ENCODE data around the gene RHD.
"Not testable (repeated sequence)": the region's sequence is repeated elsewhere in the genome, so short reads cannot be mapped to it uniquely, and the experiment has no call there.

The RHD gene

DNA sequence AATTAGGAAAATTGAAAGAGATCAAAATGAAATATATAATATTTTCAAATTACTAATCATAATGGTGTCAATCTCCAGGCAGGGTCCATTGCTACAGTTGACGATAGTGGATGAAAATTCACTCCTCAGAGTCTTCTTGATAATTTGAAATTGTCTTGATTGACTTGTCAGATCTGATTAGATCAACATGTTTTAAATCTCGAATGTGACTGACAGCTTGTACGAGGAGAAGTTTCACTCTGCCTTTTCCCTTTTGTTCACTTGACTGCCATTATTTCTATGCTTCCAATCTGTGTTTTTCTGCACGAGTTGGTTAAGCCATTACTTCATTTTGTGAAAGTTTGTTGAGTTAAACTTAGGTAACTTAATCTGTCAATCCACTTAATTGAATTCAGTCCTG lies 3.3 kb downstream of the RHD start:
- not testable (repeated sequence) for H3K4me3 ChIP-seq (ENCODE audit: low read depth, low read length); DNase-seq (ENCODE audit: low read depth)

DNA sequence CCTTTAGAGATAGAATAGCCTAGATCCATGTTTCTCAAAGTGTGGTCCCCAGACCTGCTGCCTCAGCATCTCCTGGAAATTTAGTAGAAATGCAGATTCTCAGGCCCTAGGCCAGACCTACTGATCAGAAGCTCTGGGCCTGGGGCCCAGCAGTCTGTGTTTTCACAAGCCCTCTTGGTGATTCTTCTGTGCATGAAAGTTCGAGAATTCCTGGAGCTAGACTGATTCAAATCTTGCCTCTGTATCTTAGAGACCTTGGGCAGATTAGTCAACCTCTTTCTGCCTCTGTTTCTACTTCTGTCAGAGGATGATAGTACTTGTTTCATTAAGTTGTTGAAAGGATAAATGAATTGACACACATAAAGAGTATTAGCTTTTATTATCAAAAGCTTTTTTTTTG lies 5.0 kb downstream of the RHD start:
- not testable (repeated sequence) for H3K4me3 ChIP-seq (ENCODE audit: low read depth, low read length); DNase-seq (ENCODE audit: low read depth)

DNA sequence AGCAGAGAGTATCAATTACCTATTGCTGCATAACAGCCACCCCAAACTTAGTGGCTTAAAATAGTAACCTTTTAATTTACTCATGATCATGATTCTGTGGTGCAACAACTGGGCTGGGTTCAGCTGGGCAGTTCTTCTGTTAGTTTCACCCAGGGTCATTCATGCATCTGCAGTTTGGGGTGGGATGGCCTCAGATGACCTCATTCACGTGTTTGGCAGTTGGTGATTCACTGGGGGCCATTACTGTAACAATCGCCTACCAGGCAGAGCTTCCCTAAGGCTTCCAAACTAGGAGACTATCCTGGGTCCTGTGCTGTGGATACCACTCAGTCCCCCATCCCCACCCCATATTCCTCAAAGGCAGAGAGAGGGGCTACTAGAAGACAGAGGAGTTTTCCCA lies 6.0 kb downstream of the RHD start:
- not testable (repeated sequence) for H3K4me3 ChIP-seq (ENCODE audit: low read depth, low read length); DNase-seq (ENCODE audit: low read depth)

DNA sequence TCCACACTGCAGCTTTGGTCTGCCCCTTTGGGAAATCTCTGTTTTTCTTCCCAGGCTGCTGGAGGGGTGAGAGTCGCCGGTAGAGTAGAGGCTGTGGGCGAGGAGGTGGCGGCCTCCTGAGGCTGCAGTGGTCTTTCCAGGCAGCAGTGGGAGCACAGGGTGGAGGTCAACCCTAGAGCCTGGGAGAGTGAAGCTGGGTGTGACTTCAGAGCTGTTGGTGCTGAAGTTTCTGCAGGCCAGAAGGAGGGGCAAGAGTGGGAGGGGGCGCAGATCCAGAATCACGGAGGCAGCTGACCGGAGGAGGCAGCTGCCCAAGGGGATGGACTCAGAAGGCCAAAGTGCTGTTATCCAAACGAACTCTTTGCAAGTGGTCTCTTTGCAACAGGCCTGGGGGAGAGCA lies 6.5 kb downstream of the RHD start:
- not testable (repeated sequence) for H3K4me3 ChIP-seq (ENCODE audit: low read depth, low read length); DNase-seq (ENCODE audit: low read depth)

DNA sequence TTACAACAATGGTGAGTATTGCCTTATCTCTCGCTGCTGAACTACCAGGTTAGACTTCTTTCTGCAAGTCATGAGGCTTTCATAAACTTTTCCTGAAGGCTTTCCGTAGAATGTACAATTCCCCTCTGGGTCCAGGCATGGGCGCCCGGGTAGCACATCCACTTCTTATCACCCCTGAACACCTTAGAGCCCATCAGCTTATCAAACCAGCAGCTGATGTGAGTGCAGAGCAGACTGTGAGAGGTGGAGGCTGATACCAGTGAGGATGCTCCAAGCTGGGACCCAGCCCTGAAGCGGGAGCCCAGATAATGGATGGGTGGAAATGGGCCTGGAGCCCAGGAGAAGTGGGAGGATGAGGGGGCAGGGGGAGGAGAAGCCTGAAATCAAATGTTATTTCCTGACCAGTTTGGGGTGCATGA lies 7.4 kb downstream of the RHD start:
- not testable (repeated sequence) for DNase-seq (ENCODE audit: low read depth); H3K4me3 ChIP-seq (ENCODE audit: low read depth, low read length)

DNA sequence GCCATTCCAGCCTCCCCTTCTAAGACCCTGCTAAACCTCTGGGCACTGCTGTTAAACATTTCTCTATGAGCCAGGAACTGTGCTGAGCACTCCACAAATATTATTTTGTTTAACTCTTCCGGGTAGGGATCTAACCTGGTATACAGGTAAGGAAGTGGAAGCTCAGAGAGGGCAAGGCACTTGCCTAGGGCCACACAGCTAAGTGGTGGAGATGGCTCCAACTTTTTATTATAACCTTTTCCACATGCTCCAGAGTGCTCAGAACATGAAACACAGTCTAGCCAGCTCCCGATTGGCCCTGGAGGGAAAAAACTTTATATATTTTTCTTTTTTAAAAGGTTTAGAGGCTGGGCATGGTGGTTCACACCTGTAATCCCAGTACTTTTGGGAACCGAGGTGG lies 13.6 kb downstream of the RHD start:
- DNase-seq (ENCODE audit: low read depth); H3K4me3 ChIP-seq (ENCODE audit: low read depth, low read length): not testable (repeated sequence)

DNA sequence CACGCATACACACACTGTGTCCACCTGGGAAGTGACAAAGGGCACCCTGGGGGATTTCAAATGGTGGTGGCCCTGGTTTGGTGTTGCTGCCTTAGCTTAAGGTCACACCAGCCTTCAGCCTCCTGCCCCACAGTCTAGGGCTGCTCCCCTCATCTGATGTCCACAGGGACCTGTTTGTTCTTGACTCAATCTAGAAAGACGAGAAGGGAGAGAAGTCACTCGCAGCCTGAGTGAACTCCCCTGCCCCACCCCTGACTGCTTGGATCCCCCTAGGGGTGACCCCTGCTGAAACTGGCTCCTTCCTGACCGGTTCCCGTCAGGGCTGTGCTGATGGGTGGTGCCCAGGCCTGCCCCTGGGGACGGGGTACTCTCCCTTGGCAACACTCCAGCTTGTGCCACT lies 14.9 kb downstream of the RHD start:
- not testable (repeated sequence) for DNase-seq (ENCODE audit: low read depth); H3K4me3 ChIP-seq (ENCODE audit: low read depth, low read length)

DNA sequence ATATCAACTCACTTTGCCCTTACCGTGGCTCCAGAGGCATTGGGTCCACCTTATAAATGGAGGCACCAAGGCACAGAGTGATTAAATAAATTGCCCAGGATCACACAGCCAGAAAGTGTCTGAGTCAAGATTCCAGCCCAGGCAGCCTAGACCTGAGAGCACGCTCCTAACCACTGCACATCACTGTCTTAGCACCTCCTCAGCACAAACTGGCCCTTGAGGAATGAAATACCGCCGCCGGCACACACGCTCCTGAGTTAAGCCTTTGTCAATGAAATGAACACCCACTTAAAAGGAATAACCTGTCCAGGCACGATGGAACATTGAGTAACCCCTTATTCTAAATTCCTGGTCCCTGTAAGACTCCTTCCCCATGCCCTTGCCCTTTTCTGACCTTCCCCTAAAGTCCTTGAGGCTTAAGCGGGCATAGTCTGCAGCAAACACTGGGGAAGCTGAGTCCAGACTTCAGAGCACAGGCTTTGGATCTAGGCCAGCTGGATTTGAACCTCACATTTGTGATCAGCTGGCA lies 16.3 kb downstream of the RHD start:
- H3K4me3 ChIP-seq (ENCODE audit: low read depth, low read length); DNase-seq (ENCODE audit: low read depth): not testable (repeated sequence)

DNA sequence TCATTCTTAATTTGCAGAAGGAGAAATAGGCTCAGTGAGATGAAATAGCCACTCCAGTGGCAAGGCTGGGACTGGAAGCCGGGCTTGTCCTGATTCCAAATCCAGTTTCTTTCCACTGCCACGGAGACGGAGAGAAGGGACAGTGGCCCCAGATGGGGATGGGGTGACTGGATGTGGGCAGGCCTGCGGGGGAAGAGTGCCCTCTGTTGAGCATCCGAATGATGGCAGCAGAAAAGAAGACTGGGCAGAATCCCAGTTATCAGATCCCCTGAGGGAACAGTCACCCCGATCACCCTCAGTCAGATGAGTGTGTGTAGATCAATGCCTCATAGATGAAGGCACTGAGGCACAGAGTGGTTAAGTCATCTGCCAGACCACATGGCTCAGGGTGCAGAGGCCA lies 17.7 kb downstream of the RHD start:
- H3K4me3 ChIP-seq (ENCODE audit: low read depth, low read length); DNase-seq (ENCODE audit: low read depth): not testable (repeated sequence)

DNA sequence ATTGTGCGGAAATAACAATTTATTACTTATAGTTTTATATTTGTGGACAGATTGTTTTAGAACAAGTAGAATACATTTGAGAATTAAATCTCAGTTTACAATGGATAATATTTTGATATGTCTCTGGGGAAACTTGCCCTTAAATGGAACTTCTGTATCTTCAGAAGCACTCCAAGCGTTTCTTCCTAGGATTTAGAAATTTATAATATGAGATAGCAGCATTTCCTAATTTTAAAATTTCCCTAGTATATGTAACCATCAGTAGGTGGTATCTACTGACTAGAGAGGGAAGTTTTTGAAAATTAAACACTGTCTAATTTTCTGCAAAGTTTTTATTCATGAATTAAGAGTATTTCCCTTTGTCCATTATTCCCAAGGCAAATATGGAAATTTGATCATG lies 21.1 kb downstream of the RHD start:
- DNase-seq (ENCODE audit: low read depth); H3K4me3 ChIP-seq (ENCODE audit: low read depth, low read length): not testable (repeated sequence)

DNA sequence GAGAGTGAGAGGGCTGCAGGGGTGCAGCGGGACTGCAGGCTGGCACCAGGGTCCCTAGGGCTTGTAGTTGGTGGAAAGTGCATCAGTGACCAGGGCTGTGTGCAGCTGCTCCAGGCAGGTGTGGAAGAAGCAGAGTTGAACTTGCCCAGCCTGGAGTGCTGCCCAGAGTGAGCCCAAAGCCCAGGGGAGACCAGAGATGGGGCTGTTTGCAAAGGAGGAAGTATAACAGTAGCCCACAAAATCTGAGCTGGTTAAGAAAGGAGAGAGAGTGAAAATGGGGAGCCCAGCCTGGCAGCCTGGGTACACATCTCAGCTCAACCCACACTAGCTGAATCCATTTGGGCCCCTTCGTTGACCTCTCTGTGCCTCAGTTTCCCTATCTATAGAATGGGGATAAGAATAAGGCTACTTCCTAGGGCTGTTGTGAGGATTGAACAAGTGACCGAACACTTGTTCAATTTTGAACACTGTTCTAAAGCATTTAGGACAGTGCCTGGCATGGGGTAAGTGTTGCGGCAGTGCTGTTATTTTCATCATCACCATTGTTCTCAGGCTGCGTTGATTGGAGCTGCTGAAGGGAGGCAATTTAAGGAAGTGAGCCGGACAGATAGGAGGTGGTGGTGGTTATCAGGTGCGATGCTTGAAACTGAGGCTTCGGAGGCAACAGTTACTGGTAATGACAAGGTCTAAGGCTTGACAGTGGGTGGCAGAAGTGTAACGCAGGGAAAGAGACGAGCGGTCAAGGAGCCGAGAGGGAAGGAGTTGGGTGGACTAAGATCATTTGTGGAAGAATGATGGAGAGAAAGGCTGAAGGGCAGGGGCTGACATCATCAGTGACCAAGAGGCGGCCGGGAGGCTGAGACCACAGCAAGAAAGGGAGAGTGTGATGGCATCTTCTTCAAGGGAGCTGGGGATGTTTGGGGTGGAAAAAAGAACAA lies 22.8 kb downstream of the RHD start:
- DNase-seq (ENCODE audit: low read depth); H3K4me3 ChIP-seq (ENCODE audit: low read depth, low read length): not testable (repeated sequence)

DNA sequence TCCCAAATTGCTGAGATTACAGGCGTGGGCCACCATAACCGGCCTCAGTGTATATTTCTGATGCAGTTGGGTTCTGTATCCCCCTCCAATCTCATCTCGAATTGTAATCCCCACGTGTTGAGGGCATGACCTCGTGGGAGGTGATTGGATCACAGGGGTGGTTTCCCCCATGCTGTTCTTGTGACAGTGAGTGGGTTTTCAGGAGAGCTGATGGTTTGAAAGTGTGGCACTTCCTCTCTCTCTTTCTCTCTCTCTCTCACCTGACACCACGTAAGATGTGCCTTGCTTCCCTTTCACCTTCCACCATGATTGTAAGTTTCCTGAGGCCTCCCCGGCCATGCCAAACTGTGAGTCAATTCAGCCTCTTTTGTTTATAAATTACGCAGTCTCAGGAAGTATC lies 24.2 kb downstream of the RHD start:
- not testable (repeated sequence) for H3K4me3 ChIP-seq (ENCODE audit: low read depth, low read length); DNase-seq (ENCODE audit: low read depth)

DNA sequence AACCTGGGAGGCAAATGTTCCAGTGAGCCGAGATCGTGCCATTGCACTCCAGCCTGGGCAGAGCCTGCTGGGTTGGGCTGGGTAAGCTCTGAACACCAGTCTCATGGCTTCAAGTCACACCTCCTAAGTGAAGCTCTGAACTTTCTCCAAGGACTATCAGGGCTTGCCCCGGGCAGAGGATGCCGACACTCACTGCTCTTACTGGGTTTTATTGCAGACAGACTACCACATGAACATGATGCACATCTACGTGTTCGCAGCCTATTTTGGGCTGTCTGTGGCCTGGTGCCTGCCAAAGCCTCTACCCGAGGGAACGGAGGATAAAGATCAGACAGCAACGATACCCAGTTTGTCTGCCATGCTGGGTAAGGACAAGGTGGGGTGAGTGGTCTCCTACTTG lies 28.4 kb downstream of the RHD start:
- not testable (repeated sequence) for H3K4me3 ChIP-seq (ENCODE audit: low read depth, low read length); DNase-seq (ENCODE audit: low read depth)

DNA sequence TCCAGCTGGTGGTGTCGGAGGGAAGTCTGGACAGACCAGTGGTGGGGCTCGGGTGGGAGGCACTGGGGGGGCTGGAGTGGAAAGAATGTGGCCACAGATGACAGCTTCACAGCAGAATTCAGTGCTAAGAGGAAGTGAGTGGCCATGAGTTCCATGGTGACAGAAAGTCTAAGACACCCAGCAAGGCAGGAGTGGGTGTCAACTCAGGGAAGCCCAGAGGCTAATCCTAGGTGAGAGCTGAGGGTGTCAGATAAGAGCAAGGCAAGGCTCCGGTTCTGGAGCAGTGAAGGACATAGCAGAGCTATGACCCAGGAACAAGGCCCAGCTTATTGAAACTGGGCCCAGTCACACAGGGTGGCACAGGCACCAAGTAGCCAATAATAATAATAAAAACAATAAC lies 30.0 kb downstream of the RHD start:
- not testable (repeated sequence) for DNase-seq (ENCODE audit: low read depth)

DNA sequence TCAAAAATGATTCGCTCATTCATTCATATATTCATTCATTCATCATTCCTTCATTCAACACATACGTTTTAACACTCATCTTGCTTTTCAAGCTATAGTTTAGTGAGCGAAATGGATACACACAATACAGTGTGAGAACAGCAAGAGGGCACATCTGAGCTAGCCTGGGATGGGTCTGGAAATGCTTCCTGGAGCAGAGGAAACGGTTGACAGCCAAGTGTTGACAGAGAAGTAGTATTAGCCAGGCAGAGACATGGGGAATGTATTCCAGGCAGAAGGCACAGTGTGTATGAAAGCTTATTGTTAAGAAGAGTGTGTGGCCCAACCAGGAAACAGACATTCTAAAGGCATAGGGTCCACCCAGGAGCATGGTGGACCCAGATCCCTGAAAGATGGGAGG lies 32.6 kb downstream of the RHD start:
- DNase-seq (ENCODE audit: low read depth); H3K4me3 ChIP-seq (ENCODE audit: low read depth, low read length): not testable (repeated sequence)

More for the DNA sequence above, 30.0 kb downstream of the RHD start:
- H3K4me3 ChIP-seq (ENCODE audit: low read depth, low read length), result not testable (repeated sequence)

DNA sequence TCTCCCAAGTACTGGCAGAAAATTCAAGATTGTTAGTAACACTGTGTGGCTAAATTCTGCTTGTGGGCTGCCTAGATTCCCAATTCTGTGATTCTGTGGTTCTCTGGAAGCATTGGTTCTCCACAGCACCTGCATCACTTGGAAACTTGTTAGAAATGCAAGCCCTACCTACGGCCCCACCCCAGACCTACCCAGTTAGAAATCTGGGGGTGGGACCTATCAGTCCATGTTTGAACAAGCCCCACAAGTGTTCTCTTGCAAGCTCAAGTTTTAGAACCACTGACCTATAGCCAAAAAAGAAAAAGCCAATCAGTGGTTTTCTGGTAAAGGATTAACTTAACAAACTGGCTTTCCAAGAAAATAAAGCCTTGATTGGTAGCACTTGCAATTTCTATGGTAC lies 35.9 kb downstream of the RHD start:
- DNase-seq (ENCODE audit: low read depth); H3K4me3 ChIP-seq (ENCODE audit: low read depth, low read length): not testable (repeated sequence)

DNA sequence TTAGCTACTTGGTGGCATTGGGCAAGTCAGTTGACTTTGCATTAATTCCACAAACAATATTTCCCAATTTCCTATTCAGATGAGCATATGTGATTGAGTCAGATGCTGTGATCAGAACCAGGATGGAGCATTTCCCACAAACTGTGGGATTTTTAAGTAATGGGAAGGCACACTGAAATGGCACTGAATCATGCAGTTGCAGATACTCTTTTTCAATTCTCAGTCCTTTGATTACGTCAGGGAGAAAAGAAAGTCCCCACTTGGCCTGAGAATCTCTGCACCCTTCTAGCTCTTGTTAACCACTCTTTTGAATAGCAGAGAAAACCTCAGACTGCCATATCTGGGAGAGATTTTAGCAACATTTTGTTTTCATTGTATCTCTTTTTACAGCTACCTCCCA lies 36.8 kb downstream of the RHD start:
- H3K4me3 ChIP-seq (ENCODE audit: low read depth, low read length); DNase-seq (ENCODE audit: low read depth): not testable (repeated sequence)

DNA sequence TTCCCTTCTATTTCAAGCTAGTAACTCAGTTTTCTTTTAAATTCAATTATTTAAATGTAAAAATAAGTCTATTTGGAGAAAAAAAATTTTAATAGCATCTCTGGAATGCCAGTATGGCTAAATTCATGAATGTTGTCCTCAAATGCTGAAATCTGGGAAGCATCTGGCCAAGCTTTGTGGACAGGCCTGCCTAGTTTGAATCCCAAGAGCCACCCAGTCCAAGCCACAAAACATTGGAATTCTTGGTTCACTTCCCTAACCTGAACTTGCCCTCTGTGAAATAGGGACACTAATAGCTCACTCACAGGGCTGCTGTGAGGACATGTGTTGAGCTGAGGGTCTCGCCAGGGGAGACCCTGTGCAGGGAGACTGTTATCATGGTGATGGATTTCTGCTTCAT lies 37.2 kb downstream of the RHD start:
- H3K4me3 ChIP-seq (ENCODE audit: low read depth, low read length); DNase-seq (ENCODE audit: low read depth): not testable (repeated sequence)

DNA sequence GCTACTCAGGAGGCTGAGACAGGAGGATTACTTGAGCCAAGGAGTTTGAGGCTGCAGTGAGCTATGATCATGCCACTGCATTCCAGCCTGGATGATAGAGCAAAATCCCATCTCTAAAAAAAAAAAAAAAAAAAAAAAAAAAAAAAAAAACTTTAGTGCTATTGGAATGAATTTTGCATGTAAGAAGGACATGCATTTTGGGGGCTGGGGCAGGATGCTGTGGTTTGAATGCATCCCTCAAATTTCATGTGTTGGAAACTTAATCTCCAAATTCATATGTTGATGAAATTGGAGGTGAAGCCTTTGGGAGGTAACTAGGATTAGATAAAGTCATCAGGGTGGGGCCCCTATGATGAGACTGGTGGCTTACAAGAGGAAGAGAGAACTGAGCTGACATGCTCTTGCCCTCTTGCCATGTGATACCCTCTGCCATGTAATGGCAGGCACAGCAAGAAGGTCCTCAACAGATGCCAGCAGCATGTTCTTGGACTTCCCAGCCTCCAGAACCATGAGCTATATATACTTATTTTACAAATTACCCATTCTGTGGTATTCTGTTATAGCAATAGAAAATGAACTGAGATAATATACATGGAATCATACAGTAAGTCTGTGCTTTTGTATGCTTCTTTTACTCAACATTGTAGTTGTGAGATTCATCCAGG lies 40.6 kb downstream of the RHD start:
- not testable (repeated sequence) for DNase-seq (ENCODE audit: low read depth); H3K4me3 ChIP-seq (ENCODE audit: low read depth, low read length)

DNA sequence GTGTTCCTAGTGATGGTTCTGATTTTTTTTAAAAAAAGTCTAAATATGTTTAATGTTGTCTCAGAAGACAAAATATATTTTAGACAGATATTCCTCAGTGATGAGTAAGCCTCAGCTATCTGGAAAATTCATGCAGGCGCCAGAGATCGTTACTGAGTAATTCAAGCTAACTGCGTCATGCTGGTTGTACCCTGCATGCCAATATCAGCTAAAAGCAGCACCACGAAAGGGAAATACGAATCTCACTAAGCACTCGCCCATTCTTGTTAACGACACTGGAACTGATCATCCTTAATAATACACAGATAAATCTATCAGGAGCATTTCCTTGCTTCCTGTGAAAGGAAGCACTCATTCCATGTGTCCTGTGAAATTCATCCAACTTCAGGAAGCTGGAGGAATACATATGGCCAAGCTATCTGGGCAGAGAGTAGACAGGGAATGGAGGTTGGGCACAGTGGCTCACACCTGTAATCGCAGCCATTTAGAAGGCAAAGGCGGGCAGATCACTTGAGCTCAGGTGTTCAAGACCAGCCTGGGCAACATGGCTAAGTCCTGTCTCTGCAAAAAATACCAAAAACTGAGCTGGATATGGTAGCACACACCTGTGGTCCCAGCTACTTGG lies 48.1 kb downstream of the RHD start:
- not testable (repeated sequence) for DNase-seq (ENCODE audit: low read depth)

More for the DNA sequence above, 48.1 kb downstream of the RHD start:
- not testable (repeated sequence) for H3K4me3 ChIP-seq (ENCODE audit: low read depth, low read length)
